Endometrium (tissue), 2 donors: ENCODE measurements around the gene AGAP1.
A peak's percentile ranks its signal among the peaks of the same experiment; 100 is the strongest.

Source experiments
- FAIRE-seq: peaks from 2 replicates; lab custom pipeline; 2012; peaks lifted over from hg19 to GRCh38; lab: Jason Lieb, UNC
- donor health status: control.
- donor health status: control.

The AGAP1 gene

GRCh38 chr2:235769046-235769445, 275.2 kb downstream of the AGAP1 start:
- no peak for FAIRE-seq

- FAIRE-seq, result no peak
Measured at GRCh38 chr2:235770909-235771820, 277.3 kb downstream of the AGAP1 start.

GRCh38 chr2:235773188-235773928, 279.5 kb downstream of the AGAP1 start:
- FAIRE-seq, result no peak

- FAIRE-seq, result no peak
Measured at GRCh38 chr2:235774153-235774870, 280.5 kb downstream of the AGAP1 start.

GRCh38 chr2:235776531-235776930, 282.7 kb downstream of the AGAP1 start:
- FAIRE-seq, result no peak

GRCh38 chr2:235779444-235779896, 285.6 kb downstream of the AGAP1 start:
- peak; percentile 12 for FAIRE-seq

GRCh38 chr2:235780401-235780800, 286.6 kb downstream of the AGAP1 start:
- no peak for FAIRE-seq

- no peak for FAIRE-seq
Measured at GRCh38 chr2:235781775-235782174, 287.9 kb downstream of the AGAP1 start.

GRCh38 chr2:235784788-235785187, 290.9 kb downstream of the AGAP1 start:
- no peak for FAIRE-seq

GRCh38 chr2:235789552-235789951, 295.7 kb downstream of the AGAP1 start:
- FAIRE-seq, result no peak

- FAIRE-seq, result no peak
Measured at GRCh38 chr2:235793163-235793752, 299.4 kb downstream of the AGAP1 start.

GRCh38 chr2:235799281-235799680, 305.4 kb downstream of the AGAP1 start:
- no peak for FAIRE-seq

GRCh38 chr2:235802542-235802941, 308.7 kb downstream of the AGAP1 start:
- no peak for FAIRE-seq

- no peak for FAIRE-seq
Measured at GRCh38 chr2:235803028-235803427, 309.2 kb downstream of the AGAP1 start.

- FAIRE-seq, result no peak
Measured at GRCh38 chr2:235804676-235805075, 310.8 kb downstream of the AGAP1 start.

GRCh38 chr2:235806986-235807750, 313.3 kb downstream of the AGAP1 start:
- no peak for FAIRE-seq

GRCh38 chr2:235808366-235808765, 314.5 kb downstream of the AGAP1 start:
- FAIRE-seq, result no peak

GRCh38 chr2:235810252-235810651, 316.4 kb downstream of the AGAP1 start:
- no peak for FAIRE-seq

- no peak for FAIRE-seq
Measured at GRCh38 chr2:235810846-235811245, 317.0 kb downstream of the AGAP1 start.

- FAIRE-seq, result no peak
Measured at GRCh38 chr2:235811446-235812184, 317.8 kb downstream of the AGAP1 start.
